Panc1 (cell line): ENCODE results near the gene OR52K2. TPM values are rescaled to one million over a fixed set of nuclear protein-coding genes. Genes with fewer than 3 reads are reported as not detected.

Experiments used
- ATAC-seq: fragments of 200-7000 bp; cut with Tn5 transposase; 2 replicates; pipeline ENCODE4 v1.9.1; 2020; ENCODE audit warnings: mild to moderate bottlenecking, moderate library complexity
- BruUV-seq: library from RNA; stranded (reverse); fragments of 400-500 nt; replicated peaks from 2 replicates; lab custom pipeline; 2021; lab: Mats Ljungman, UMichigan
- CTCF ChIA-PET: fragments of 300-600 bp; sonication (Branson Sonifier 250); formaldehyde crosslinking; loops from one replicate; lab custom pipeline; 2022; ENCODE audit warnings: antibody characterized with exemption; lab: Charles Lee
- POLR2A ChIA-PET: fragments of 300-600 bp; sonication (Branson Sonifier 250); formaldehyde crosslinking; loops from one replicate; lab custom pipeline; 2022; ENCODE audit warnings: antibody characterized with exemption; lab: Charles Lee
- DNase-seq: peaks from one replicate; pipeline ENCODE4 v3.0.0-alpha.2; 2010; ENCODE audit warnings: low read depth, low spot score
- H3K27ac ChIP-seq: 2 replicates; pipeline ENCODE4 v1.5.1; 2011; ENCODE audit warnings: mild to moderate bottlenecking, low read length, inconsistent platforms
- H3K27me3 ChIP-seq: fragments of 200-500 bp; sonication (Bioruptor generic); 2 replicates; pipeline ENCODE4 v1.6.0; 2014; ENCODE audit warnings: low read length, inconsistent platforms; ENCODE audit not compliant: control insufficient read depth, insufficient read depth
- H3K36me3 ChIP-seq: fragments of 200-500 bp; sonication (Bioruptor generic); 2 replicates; pipeline ENCODE4 v1.5.1; 2014; ENCODE audit warnings: inconsistent platforms, mild to moderate bottlenecking, low read length, moderate library complexity; ENCODE audit not compliant: control insufficient read depth, insufficient read depth
- H3K4me1 ChIP-seq: 2 replicates; pipeline ENCODE4 v1.5.1; 2011; ENCODE audit warnings: inconsistent platforms, mild to moderate bottlenecking, low read length, moderate library complexity; ENCODE audit not compliant: control insufficient read depth, insufficient read depth
- H3K4me3 ChIP-seq, 2 experiments: 2 replicates each; pipeline ENCODE4 v1.5.1; 2011 to 2012; ENCODE audit warnings: low read depth in 2 of 2, low read length in 2 of 2, mild to moderate bottlenecking in 2 of 2, inconsistent platforms in 1 of 2, moderate library complexity in 1 of 2
- H3K9me3 ChIP-seq: fragments of 200-500 bp; sonication (Bioruptor generic); 2 replicates; pipeline ENCODE4 v1.5.1; 2014; ENCODE audit warnings: low read depth, mild to moderate bottlenecking, inconsistent platforms, low read length, moderate library complexity; ENCODE audit not compliant: control insufficient read depth, insufficient read depth
- POLR2AphosphoS5 ChIP-seq: IDR thresholded peaks from 2 replicates; pipeline ENCODE4 v1.6.1; 2012; ENCODE audit warnings: mild to moderate bottlenecking, low read depth, low read length, moderate library complexity
- SIN3A ChIP-seq: IDR thresholded peaks from 2 replicates; pipeline ENCODE4 v1.6.1; 2012; ENCODE audit warnings: low read depth, mild to moderate bottlenecking, low read length, moderate library complexity, borderline replicate concordance; ENCODE audit not compliant: insufficient read depth
- TCF7L2 ChIP-seq: IDR thresholded peaks from 2 replicates; pipeline ENCODE4 v1.6.1; 2011; ENCODE audit warnings: mild to moderate bottlenecking, low read depth, low read length, inconsistent platforms
- in situ Hi-C: cut with HindIII; loops from 2 replicates; pipeline ENCODE4 v1.10.0; 2016; ENCODE audit warnings: low sequenced_read_pairs, low pct_unique_long_range_greater_than_20kb
- intact Hi-C: fragments of 100-400 bp; cut with micrococcal nuclease; formaldehyde crosslinking; loops from one replicate; pipeline ENCODE4 v1.10.0; 2022; ENCODE audit not compliant: unreplicated experiment
- total RNA-seq: library from RNA; stranded (reverse); gene quantifications from one replicate; pipeline ENCODE4 v1.2.1, GENCODE V29; 2021; ENCODE audit not compliant: unreplicated experiment
- TF ChIP-seq, protein P1 (sequence below), 2 experiments: IDR thresholded peaks; 2 replicates each; pipeline ENCODE4 v1.6.1; 2011 to 2012; ENCODE audit warnings: low read depth in 2 of 2, control low read depth in 1 of 2, low read length in 1 of 2, mild to moderate bottlenecking in 1 of 2, moderate library complexity in 1 of 2; ENCODE audit not compliant: insufficient read depth in 1 of 2
- TF ChIP-seq, protein P2 (sequence below): fragments of 450-650 bp; IDR thresholded peaks from 2 replicates; pipeline ENCODE4 v1.5.1; 2017; ENCODE audit warnings: mild to moderate bottlenecking

The OR52K2 gene
- total RNA-seq, 1 experiment from 2014 or later: not detected

DNA sequence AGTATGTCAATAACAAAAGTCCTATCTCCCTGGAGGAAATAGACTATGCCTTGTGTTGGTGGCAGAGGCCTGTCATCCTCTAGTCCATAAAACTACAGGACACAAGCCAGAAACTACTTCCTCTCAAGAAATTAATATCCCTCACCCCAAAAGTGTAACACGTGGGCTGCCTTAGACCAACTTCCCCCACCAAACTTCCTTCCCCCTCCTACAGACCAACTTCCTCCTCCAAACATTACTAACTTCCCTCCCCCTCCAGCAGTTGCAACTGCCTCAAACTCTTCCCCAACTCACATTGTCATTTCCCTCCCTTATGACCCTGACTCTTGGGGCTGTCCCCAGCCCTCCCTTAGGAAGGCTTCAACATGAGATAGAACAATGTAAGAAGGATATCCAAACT is 6.3 kb downstream of the OR52K2 start:
- CTCF ChIA-PET: no interaction called here
- intact Hi-C loops (no loop called here), in situ Hi-C loops (no loop called here)
- Histone ChIP-seq H3K4me1 (no peaks in the 10 kb centered on the region), H3K4me3 (no peak overlapping the region), H3K27ac (no peak overlapping the region), H3K27me3 (0 out of 2 replicates have a peak, but pooled peaks cover 4% of the 10 kb centered on the region), H3K9me3 (no peaks in the 10 kb centered on the region), H3K36me3 (no peaks in the 10 kb centered on the region)
- no TSS peak for BruUV-seq
- POLR2A ChIA-PET: no interaction called here
- TF ChIP-seq TCF7L2 (no peak), POLR2AphosphoS5 (no peak), SIN3A (no peak)
- TF ChIP-seq, protein P1, sequence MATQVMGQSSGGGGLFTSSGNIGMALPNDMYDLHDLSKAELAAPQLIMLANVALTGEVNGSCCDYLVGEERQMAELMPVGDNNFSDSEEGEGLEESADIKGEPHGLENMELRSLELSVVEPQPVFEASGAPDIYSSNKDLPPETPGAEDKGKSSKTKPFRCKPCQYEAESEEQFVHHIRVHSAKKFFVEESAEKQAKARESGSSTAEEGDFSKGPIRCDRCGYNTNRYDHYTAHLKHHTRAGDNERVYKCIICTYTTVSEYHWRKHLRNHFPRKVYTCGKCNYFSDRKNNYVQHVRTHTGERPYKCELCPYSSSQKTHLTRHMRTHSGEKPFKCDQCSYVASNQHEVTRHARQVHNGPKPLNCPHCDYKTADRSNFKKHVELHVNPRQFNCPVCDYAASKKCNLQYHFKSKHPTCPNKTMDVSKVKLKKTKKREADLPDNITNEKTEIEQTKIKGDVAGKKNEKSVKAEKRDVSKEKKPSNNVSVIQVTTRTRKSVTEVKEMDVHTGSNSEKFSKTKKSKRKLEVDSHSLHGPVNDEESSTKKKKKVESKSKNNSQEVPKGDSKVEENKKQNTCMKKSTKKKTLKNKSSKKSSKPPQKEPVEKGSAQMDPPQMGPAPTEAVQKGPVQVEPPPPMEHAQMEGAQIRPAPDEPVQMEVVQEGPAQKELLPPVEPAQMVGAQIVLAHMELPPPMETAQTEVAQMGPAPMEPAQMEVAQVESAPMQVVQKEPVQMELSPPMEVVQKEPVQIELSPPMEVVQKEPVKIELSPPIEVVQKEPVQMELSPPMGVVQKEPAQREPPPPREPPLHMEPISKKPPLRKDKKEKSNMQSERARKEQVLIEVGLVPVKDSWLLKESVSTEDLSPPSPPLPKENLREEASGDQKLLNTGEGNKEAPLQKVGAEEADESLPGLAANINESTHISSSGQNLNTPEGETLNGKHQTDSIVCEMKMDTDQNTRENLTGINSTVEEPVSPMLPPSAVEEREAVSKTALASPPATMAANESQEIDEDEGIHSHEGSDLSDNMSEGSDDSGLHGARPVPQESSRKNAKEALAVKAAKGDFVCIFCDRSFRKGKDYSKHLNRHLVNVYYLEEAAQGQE (IDR thresholded peaks at IDR 0.05; ENCODE audit: insufficient read depth in 1 of 2, low read depth in 2 of 2, low read length in 1 of 2): no peak
- TF ChIP-seq, protein P2, sequence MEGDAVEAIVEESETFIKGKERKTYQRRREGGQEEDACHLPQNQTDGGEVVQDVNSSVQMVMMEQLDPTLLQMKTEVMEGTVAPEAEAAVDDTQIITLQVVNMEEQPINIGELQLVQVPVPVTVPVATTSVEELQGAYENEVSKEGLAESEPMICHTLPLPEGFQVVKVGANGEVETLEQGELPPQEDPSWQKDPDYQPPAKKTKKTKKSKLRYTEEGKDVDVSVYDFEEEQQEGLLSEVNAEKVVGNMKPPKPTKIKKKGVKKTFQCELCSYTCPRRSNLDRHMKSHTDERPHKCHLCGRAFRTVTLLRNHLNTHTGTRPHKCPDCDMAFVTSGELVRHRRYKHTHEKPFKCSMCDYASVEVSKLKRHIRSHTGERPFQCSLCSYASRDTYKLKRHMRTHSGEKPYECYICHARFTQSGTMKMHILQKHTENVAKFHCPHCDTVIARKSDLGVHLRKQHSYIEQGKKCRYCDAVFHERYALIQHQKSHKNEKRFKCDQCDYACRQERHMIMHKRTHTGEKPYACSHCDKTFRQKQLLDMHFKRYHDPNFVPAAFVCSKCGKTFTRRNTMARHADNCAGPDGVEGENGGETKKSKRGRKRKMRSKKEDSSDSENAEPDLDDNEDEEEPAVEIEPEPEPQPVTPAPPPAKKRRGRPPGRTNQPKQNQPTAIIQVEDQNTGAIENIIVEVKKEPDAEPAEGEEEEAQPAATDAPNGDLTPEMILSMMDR: no peak
- DNase-seq (no peak), ATAC-seq (no peak)

DNA sequence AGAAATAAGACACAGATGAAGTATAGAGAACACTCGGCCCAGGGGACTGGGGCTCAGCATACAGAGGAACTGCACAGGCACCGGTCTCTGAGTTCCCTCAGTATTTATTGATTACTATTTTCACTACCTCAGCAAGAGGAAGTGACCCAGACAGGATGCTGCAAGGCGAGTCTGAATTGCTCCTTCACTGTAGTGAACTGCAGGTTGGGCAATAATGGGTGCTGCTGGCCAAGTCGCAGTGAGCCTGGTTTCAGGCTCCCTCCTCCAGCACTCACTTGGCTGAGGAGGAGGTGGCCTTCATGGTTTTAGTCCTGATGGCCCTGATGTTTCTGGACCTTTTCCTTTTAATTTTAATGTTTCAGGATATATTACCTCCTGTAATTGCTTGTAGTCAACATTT is 10.4 kb downstream of the OR52K2 start:
- DNase-seq (no peak), ATAC-seq (no peak)
- Histone ChIP-seq H3K9me3 (no peaks in the 10 kb centered on the region), H3K4me3 (no peak overlapping the region), H3K27ac (no peak overlapping the region), H3K27me3 (0 out of 2 replicates have a peak, but pooled peaks cover 4% of the 10 kb centered on the region), H3K36me3 (no peaks in the 10 kb centered on the region), H3K4me1 (no peaks in the 10 kb centered on the region)
- TF ChIP-seq TCF7L2: no peak
- no peak for TF ChIP-seq SIN3A
- no peak for TF ChIP-seq POLR2AphosphoS5
- TF ChIP-seq, protein P1 (IDR thresholded peaks at IDR 0.05; ENCODE audit: insufficient read depth in 1 of 2, low read depth in 2 of 2, low read length in 1 of 2): no peak
- TF ChIP-seq, protein P2: no peak
- in situ Hi-C loops (no loop called here), intact Hi-C loops (no loop called here)
- no TSS peak for BruUV-seq
- CTCF ChIA-PET: no interaction called here
- POLR2A ChIA-PET: no interaction called here
